HG03060 (cell line): Measurements from ENCODE around the gene EPS15.
"Not testable (repeated sequence)": the region's sequence is repeated elsewhere in the genome, so short reads cannot be mapped to it uniquely, and the experiment has no call there.

Experiments used
- ATAC-seq: cut with Tn5 transposase; IDR thresholded peaks from one replicate; pipeline ENCODE4 v1.9.1; 2021; ENCODE audit warnings: low read depth, moderate number of reproducible peaks; ENCODE audit not compliant: unreplicated experiment

The EPS15 gene

GRCh38 chr1:51433972-51434510 lies 85.0 kb downstream of the EPS15 start:
- ATAC-seq = no peak

DNA sequence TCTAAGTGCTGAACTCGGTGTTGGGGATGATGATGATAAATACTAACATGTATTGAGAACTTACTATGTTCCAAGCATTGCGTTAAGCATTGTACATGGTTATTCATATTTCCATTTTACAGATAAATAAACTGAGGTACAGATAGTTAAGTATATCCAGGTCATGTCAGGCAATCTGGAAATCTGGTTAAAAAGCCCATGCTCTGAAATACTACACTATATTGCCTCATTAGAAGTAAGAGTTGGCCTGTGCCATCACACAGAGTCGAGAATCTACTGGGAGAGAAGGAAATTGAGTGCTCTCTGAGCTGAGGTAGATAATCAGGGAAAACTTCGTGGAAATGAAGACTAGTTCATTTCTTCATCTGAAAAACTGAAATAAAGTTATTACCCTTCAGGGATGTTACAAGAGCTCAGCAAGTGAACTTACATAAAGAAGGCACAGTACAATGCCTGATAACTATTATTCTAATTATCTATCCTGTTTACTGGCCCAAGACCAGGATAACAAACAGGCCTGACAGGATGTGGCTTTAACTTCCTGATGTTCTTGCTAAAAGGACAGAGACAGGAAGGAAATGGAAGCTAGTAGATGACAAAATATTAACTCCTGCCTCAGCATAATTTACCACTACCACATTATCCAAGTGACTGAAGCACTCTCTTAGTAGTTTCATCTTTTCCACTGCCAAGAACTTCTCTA lies 85.6 kb downstream of the EPS15 start:
- ATAC-seq = no peak

DNA sequence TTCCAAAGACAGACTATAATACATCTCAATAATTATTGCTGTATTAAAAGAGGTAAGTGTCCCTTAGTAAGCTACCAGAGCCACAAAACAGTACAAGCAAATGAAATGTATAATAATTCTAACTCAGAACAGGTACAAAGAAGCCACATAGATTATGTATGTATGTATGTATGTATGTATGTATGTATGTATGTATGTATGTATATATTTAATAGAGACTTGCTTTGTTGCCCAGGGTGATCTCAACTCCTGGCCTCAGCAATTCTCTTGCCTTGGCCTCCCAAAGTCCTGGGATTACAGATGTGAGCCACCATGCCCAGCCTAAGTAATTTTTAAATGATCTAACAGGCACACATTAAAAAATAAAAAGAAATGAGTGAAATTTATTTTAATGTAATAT lies 86.9 kb downstream of the EPS15 start:
- no peak for ATAC-seq

DNA sequence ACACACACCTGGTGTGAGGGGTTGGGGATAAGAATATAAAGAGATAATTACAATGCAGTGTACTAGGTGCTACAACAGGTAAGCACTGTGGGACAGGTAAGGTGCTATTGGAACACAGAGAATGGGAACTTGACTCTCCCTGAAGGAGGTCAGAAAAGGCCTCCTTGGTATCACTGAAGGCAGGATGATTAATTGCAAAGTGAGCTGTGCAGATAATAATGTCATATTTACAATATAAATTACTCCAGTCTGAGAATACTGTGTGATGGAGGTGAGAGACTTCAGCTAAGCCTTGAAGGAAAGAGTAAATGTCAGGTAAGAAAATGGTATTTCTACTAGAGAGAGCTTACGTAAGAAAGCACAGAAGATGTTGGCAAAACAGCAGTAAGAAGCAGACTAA lies 91.6 kb downstream of the EPS15 start:
- ATAC-seq = no peak

DNA sequence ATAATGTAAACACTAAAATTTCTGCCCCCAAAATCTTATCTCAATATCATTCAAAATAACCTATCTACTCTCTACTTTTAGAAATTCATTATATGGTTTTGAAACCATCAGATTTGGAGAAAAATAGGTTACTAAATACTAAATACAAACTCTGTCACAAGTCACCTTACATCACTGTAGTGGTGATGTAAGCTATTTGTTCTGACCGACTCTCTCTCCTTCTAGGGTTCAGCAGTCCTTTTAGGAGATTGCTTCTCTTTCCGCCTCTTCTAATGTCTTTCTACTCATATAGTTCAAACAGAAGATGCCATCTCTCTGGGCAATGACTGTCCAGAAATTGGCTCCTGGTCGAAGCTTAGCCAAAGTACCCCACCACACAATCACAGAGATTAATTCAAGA lies 93.1 kb downstream of the EPS15 start:
- ATAC-seq = no peak

- no peak for ATAC-seq
These were observed 93.8 kb downstream of the EPS15 start for GRCh38 chr1:51425273-51425672.

DNA sequence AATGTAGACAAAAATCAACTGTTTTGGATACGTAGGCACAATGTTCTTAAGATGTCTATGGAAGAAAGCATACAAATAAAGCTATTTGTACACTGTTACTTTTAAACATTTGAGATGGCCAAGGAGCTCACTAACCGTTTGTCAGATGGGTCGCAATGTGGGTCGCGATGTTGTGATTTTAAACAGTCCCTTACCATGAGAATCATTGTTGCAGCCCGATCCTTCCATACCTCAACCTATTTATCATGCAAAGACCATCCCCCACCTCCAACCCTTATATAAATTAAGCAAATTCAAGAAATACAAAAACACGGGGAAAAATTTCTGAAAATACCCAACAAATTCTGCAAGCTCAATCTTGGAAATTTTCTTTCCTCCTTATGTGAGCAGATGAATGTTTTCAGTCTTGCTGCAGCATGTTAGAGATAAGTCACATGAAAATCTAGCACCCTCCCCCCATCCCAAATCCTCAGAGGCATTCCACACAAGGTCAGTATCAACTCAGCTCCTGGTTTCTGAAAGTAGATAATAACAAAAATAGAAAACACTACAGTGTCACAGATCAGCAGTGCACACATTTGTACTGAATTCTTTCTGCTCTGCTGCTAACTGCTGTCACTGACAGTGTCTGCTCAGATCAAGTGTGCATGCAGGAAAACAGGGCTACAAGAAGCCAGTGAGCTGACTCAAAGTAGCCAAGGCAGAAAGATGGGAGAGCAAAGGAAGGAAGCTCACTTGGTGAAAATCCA lies 95.8 kb downstream of the EPS15 start:
- no peak for ATAC-seq

DNA sequence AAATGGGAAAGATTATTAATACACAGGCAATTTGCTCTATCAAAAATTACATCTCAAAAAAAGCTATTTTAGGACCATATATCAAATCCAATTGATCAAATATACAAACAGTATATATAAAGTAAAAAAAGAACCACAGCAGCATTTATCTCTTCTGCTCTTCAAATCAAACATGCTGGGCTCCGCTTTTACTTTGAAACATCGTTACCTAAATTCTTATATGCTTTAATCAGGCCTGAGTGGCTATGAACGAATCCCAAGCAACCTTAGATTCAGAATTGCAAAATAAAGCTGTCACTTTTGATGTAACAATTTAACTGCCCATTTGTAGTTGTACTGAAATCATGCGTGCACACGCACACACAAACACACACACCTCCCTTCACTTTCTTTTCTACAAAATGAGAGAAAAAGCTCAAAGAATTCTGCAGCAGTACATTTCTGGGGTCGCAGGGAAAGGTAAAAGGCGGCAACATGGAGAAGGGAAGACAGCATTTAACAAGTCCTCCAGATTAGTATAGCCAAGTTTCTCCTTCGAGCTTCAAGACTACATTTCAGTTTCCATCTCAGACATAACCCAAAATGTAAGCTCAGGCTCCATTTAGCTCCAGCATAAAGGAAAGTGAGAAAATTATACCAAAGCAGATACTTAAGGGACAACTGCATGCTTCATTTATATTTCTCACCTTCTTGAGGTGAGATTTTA lies 96.5 kb downstream of the EPS15 start:
- no peak for ATAC-seq

DNA sequence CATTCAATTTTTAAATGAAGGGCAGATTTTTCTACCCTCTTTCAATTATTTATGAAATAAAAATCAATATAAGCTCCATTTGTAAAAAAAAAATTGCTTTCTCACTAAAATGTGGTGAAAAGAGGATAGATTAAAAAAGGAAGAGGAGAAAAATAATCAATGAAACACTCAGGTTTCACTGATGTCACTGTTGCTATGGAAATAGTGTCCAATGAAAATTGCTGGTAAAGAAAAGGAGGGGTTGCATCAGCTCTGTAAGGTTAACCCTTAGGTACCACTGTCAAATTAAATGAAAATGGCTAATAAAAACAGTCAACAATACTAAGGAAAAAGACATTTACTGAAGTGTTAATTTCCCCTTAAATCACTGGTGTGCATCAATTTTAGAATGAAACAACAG lies 97.1 kb downstream of the EPS15 start:
- no peak for ATAC-seq

GRCh38 chr1:51420867-51421627 lies 98.0 kb downstream of the EPS15 start:
- ATAC-seq = no peak

DNA sequence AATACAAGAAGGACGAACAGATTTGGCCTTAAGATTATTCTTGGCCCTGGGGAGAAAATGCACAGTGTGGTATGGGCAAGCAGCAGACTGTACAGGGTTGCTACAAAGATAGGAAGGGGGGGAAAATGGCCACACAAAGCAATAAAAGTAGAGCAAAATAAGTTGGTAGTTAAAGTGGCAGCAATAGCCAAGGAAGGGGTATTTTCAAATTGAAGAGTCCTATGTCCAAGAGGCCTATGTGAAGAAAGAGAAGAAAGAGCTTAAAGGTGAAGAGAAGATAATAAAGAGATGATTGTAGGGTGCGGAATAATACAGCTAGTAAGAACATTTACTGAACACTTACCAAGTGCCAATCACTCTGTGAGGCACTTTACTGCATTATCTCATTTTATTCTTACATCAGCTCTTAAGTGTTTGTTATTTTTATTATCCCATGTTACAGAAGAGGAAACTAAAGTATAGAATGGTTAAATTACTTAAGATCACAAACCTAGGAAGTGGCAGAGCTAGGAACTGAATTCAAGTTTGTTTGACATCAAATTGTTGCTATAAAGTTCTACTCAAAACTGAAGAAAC lies 100.6 kb downstream of the EPS15 start:
- no peak for ATAC-seq

- ATAC-seq = no peak
These were observed 101.3 kb downstream of the EPS15 start for GRCh38 chr1:51417496-51418383.

- ATAC-seq = no peak
These were observed 102.2 kb downstream of the EPS15 start for GRCh38 chr1:51416910-51417309.

DNA sequence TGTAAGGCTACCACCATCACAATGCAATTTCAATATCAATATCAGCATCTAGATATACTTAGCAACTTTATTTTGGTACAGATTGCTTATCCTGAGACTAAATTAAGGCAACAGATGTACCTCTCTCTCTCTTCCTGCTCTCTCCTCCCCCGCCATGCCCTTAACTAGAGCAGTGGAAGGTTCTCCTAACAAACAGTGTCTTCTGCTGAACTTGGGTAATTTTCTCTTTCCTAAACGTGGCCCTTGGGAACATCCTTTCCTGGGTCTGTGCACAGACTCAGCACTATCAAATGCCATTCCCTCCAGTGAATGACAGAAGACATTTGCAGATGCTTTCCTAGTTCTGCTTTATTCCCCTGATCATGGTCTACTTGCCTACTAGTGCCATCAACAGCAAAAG lies 103.1 kb downstream of the EPS15 start:
- no peak for ATAC-seq

- no peak for ATAC-seq
These were observed 104.3 kb downstream of the EPS15 start for GRCh38 chr1:51414811-51415210.

DNA sequence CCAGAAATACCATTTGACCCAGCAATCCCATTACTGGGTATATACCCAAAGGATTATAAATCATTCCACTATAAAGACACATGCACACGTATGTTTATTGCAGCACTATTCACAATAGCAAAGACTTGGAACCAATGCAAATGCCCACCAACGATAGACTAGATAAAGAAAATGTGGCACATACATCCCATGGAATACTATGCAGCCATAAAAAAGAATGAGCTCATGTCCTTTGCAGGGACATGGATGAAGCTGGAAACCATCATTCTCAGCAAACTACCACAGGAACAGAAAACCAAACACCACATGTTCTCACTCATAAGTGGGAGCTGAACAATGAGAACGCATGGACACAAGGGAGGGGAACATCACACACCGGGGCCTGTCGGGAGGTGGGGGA lies 107.2 kb downstream of the EPS15 start:
- ATAC-seq = not testable (repeated sequence)

DNA sequence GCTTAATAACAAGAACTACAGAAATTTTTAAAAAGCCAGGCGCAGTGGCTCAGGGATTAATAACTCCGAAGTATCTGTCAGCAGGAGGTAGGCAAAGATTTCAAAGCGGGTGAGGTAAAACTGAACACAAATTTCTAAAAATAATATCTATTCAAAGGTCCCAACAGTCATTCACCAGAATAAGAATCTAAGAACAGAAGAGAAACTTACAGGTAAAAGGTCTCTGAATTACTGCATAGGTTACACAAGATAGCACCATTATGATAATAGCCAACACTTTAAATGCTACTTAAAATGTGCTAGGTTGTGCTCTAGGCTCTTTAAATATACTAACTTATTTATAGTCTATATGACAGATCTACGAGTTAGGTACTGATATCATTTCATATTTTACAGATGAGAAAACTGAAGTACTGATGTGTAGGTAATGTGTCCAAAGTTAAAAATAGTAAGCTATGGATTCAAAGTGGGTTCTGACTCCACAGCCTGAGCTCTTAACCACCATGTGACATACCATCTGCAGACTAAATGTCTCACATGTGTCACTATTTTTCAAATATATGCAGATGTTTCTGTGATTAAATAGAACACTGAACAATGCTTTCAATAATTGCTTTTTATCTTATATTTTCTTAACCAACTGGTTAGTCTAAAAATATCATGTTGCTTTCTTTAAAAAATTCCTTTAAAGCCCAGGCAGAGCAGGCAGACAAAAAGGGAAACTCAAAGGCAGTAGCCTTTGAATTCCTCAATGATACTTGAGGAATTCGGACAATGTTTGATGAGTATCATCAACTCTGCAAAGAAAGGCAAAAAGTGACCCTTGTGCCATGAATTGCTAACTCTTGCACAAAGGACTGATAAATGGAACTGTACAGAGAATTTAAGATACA lies 108.3 kb downstream of the EPS15 start:
- ATAC-seq = no peak
